HG03175 (cell line): ENCODE measurements around the gene UTRN.

Source experiments
- ATAC-seq: cut with Tn5 transposase; IDR thresholded peaks from one replicate; pipeline ENCODE4 v1.9.1; 2021; ENCODE audit warnings: mild to moderate bottlenecking, moderate library complexity; ENCODE audit not compliant: unreplicated experiment

UTRN gene

GRCh38 chr6:144307880-144308279 lies 22.7 kb downstream of the UTRN start:
- no peak for ATAC-seq

GRCh38 chr6:144310765-144311164 lies 25.6 kb downstream of the UTRN start:
- peak; percentile 51 for ATAC-seq

- ATAC-seq: no peak
Observed at GRCh38 chr6:144311361-144311760, 26.2 kb downstream of the UTRN start.

GRCh38 chr6:144314003-144314485 lies 28.9 kb downstream of the UTRN start:
- no peak for ATAC-seq

GRCh38 chr6:144314562-144314961 lies 29.4 kb downstream of the UTRN start:
- no peak for ATAC-seq

GRCh38 chr6:144315226-144315980 lies 30.3 kb downstream of the UTRN start:
- ATAC-seq: no peak

- ATAC-seq: peak; percentile 71
Observed at GRCh38 chr6:144315981-144316861, 31.1 kb downstream of the UTRN start.

- no peak for ATAC-seq
Observed at GRCh38 chr6:144316862-144317195, 31.7 kb downstream of the UTRN start.

- ATAC-seq: no peak
Observed at GRCh38 chr6:144317736-144318135, 32.6 kb downstream of the UTRN start.

- no peak for ATAC-seq
Observed at GRCh38 chr6:144319211-144319610, 34.1 kb downstream of the UTRN start.

GRCh38 chr6:144320741-144321140 lies 35.6 kb downstream of the UTRN start:
- ATAC-seq: no peak

GRCh38 chr6:144321839-144322591 lies 36.9 kb downstream of the UTRN start:
- no peak for ATAC-seq

GRCh38 chr6:144325232-144325631 lies 40.1 kb downstream of the UTRN start:
- no peak for ATAC-seq

GRCh38 chr6:144326393-144326792 lies 41.3 kb downstream of the UTRN start:
- ATAC-seq: no peak

- ATAC-seq: no peak
Observed at GRCh38 chr6:144327081-144327480, 41.9 kb downstream of the UTRN start.

GRCh38 chr6:144330017-144330987 lies 45.2 kb downstream of the UTRN start:
- no peak for ATAC-seq

- no peak for ATAC-seq
Observed at GRCh38 chr6:144331491-144331969, 46.4 kb downstream of the UTRN start.

- ATAC-seq: no peak
Observed at GRCh38 chr6:144332177-144332576, 47.0 kb downstream of the UTRN start.

- peak; percentile 71 for ATAC-seq
Observed at GRCh38 chr6:144334150-144334708, 49.1 kb downstream of the UTRN start.
